ENCODE measurements around the gene CRYBG1.

Gene CRYBG1

DNA sequence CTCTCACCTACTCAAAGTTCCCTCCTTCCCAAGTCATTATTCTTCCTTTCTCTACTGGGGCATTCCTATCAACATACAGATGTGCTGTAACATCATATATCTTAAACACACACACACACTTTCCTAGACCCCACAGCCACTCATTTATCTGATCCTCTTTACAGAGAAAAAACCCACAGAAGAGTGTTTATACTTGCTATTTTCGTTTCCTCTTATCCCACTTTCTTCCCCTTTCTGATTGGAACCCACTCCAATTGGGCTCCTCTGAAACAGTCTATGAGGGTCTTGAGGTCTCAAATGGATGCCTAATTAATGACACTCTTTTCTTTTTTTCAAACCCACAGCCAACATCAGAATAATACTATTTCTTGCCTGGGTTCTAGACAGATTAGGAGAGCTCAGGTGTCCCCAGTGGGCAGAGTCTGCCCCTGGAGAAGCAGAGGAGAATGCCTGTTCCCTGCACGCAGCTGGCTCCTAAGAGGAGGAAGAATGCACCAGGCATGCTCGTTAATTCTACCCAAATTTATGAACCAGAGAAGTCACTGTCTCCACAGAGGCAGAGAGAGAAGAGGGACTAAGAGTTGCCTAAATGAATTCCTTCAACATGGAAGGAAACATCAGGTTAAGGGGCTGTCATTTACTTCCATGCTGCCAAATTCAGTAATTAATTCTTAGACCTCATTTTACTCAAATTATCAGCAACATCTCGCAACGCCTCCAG is 65.9 kb downstream of the CRYBG1 start:
- DNase-seq, result no peak

DNA sequence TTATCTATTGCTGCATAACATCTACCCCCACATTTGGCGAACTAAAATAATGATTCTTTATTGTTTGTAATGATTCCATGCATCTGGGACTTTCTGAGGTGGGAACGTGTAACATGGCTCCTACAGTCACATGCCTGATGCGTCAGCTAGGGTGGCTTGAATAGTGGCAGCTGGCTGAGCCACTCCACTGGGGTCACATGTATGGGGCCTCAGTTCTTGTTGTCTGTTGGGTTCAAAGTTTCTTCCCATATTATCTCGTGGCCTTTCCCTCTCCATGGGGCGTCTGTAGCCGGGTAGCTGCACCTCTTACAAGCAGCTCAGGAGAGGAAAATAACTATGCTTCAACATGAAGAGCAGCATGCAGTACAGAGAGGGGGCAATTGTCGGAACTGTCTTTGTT is 69.9 kb downstream of the CRYBG1 start:
- no peak for DNase-seq

DNA sequence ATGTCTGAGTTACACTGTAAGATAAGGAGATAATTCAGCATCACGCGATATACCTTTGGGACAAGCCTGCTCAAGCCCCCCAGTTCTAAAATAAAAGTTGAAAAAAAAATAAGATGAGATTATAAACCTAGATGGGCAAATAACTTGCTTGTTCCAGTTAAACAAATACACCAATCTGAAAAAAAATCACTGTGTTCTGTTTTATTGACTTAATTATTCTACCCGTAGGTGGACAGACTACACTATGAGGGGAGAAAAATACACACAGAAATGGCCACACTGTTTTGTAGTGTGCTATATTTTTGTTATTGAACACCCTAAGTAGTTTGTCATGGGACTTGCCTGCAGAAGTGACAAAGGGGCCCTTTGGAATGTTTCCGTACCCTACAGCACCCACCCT is 70.9 kb downstream of the CRYBG1 start:
- DNase-seq, result no peak

- no peak for DNase-seq
Observed at GRCh38 chr6:106431972-106432371, 71.5 kb downstream of the CRYBG1 start.

DNA sequence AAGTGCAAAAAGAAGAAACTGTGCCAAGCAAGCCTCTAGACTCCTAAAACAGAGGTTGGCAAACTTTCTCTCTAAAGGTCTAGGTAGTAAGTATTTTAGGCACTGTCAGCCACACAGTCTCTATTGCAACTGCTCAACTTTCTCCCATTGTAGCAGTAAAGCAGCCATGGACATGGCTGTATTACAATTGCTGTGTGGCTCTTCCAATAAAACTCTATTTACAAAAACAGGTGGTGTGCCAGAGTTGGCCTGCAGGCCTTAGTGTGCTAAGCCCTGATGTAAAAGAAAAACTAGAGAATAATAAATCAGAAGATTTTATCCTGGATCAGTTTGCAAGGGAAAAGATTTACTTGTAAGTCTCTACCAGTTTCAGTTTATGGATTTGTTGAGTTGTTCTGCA is 74.0 kb downstream of the CRYBG1 start:
- no peak for DNase-seq

DNA sequence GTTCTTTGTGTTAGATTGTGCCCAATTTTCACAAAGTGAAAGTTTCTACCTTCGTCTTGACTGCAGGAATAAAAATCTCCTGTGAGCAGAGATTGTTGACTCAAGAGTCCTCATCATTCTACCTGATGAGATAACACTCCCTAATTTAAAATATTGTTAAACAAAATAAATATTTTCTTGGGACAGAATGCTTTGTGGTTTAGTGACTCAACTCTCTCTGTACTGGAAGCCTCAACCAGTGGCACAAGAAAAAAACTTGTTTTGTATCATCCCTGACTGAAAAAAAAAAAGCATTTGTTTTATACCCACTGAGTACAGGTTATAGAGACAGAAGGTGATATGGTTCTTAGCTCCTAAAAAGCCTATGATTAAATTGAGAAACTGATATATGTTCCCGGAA is 78.9 kb downstream of the CRYBG1 start:
- DNase-seq, result no peak

DNA sequence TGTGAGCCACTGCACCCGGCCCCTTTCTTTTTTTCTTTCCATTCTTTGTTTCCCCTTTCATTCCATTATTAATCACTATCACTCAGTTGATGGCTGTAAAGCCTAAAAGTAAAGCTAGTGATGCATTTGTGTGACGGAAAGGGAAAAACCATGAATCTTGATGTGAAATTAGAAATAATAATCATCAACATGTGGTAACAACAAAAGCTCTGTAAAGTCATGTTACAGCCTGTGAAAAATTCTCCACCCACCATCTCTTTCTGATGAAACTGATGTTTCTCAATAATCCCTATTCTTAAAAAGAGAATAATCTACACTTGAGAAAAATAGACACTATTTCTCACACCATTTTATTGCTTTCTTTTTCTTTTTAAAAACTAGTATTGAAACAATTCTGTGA is 80.0 kb downstream of the CRYBG1 start:
- DNase-seq, result no peak

- no peak for DNase-seq
Observed at GRCh38 chr6:106442395-106442794, 81.9 kb downstream of the CRYBG1 start.

DNA sequence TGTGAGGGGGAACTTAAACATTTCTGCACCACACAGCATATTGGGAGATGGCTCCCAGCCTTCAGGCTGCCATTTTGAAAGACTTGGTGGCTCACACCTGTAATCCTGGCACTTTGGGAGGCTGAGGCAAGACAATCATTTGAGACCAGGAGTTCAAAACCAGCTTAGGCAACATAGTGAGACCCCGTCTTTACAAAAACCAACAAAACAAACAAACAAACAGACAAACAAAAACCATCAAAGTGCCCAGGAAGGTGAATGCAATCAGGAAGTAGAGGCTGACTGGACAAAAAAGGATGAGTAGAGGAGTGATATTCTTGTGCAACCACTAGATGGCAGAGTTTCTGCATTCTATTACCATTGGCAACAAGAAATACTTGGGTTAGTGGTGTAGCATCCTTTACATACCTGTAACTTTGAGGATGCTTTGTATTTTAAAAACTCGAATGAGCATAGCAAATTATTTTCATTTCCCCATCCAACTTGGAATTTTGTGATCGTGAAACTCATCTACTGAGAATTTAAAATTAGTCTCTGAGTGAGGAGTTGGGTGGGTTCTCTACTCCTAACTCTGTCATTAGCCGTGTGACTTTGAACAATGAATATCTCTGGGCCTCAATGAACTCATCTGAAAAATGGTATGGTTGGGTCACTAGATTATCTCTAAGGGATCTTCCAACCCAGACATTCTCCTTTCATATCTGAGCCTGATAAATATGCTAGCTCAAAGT is 84.4 kb downstream of the CRYBG1 start:
- peak; percentile 88 to 90 for DNase-seq

GRCh38 chr6:106445508-106445878 is 85.0 kb downstream of the CRYBG1 start:
- no peak for DNase-seq

DNA sequence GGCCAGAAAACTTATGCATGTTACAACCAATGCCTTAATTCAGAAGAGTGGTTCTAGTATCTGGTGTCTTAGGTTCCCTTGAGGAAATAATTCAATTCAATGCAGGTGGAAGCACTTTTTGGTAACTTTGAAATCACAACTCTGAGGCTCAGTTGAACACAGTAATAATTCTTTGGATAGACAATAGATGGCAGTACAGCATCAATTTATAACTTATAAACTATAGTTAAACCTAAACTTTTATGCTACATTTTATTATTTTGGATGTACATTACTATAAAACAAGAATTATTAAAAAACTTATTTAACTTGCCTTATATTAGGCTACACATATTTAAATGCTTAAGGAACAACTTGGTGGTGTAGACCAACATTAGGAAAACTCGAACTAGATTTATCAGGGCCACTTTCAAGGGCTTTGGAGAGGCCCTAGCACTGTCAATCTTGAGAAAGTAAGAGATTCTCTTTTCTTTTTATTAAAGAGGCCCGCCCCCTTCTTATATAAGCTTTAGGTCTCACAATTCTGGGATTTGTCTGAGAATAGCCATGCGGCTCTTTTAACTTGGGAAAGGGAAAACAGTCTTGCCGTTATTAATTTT is 85.9 kb downstream of the CRYBG1 start:
- DNase-seq, result peak; percentile 60 to 64

GRCh38 chr6:106446983-106447382 is 86.5 kb downstream of the CRYBG1 start:
- DNase-seq, result no peak

DNA sequence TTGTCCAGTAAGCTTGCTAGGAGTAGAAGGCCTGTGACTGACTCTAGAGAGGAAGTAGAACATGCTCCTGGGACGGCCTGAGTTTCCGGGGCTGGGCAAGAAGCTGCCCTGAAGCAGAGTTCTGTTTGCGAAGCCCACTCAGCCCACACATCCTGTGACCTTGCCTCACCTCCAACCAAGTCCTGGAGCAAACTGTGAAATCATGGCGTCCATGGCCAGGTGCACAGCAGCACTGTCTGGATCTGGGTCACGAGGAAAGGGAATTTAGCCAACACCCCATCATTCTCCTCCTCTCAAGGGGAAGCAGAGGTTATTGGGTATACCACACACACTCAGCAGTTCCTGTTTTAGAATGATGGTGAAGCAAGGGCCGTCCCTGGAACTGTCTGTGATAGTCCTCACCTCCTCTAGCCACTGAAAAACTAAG is 87.5 kb downstream of the CRYBG1 start:
- DNase-seq, result peak; percentile 97 to 98

DNA sequence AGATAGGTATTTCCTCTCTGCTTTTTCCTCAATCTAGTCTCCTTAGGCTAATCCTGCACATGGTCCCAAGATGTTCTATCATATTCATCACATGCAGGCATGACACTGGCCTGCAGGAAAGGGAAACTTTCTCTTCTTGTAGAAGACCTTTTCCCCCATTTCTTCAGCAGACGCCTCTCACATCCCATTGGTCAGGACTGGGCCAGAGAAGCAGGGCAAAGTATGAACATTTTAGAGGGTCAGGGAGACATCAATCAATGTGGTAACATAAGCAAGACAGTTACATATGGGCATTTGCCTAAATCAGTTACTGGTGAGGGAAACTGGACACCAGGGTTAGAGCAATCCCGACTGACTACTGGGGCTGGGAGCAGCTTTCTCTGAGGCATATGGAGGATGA is 90.1 kb downstream of the CRYBG1 start:
- DNase-seq, result no peak

DNA sequence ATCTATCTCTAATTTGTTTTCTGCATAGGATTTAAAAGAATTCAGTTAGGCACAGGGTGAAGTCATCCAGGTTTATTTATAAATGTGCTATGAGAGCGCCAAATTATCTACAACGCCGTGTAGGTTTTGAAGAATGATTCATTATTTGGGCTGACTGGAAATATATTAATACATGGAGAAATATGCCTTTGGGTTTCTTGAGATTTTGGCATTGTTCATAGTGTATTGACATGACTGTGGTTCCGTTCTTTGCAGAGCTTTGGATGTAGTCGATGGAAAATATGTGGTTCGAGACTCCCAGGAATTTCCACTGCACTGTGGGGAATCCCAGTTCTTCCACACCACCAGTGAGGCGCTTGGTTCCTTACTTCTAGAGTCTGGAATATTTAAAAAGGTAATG is 90.9 kb downstream of the CRYBG1 start:
- no peak for DNase-seq

- DNase-seq, result no peak
Observed at GRCh38 chr6:106452628-106453027, 92.1 kb downstream of the CRYBG1 start.

- DNase-seq, result no peak
Observed at GRCh38 chr6:106453756-106454367, 93.3 kb downstream of the CRYBG1 start.

- DNase-seq, result no peak
Observed at GRCh38 chr6:106456756-106457155, 96.2 kb downstream of the CRYBG1 start.

DNA sequence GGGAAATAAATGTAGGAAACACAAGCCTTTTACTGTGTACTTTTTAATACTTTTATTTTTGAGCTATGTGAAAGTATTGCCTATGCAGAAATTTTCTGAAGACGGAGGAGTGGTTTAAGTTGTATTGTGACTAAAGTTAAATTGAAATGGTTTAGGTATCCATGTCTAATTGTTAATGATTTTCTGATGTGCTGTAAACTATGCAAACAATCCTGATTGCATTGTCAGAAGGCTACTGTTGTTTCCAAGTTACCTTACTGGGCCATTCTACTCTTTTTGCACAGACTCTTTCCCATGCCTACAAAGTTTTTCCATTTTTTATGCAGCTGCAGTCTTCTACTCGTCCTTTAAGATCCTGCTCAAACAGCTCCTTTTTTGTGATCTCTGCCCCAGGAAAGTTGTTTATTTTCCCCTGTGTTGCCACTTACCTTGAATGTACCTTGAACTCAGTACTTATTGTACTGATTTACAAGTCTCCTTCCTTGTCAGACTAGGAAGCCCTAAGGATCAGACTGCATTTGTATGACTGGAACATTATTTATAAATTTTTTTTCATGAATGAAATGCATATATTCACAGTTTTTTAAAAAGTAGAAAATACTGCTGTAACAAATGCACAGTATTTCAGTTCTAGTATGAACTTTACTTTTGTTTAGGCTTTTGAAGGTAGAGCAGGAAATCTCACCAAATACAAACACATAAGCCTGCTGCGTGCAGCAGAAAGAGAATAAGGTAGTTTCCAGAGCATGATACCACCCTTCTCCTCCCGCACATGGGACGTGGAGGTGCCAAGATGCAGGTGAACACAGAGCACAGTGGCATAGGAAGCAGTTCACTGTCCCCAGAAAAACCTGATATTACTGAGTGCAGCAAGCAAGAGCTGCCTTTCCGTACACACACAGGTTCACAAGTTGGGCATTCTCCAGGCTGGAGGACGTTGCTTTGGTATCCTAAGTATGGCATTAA is 97.8 kb downstream of the CRYBG1 start:
- no peak for DNase-seq

GRCh38 chr6:106460481-106460880 is 100.0 kb downstream of the CRYBG1 start:
- no peak for DNase-seq

DNA sequence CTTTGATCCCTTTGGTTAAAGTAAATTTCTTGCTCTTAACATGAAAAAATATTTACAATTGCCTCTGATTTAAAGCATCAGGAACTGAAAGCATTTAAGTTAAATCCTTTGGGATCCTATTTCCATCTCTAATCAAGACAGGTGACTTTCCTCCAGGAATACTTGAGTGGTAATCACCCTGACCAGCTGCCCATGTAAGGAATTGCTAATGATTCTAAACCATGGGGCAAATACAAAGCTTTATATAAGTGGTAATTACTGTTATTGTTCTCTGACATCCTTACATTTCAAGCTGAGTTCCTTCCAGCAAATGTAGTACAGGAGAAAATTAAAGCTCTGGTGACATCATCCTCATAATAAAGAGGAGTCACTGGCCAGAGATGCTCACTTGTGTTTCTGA is 100.6 kb downstream of the CRYBG1 start:
- DNase-seq, result no peak

DNA sequence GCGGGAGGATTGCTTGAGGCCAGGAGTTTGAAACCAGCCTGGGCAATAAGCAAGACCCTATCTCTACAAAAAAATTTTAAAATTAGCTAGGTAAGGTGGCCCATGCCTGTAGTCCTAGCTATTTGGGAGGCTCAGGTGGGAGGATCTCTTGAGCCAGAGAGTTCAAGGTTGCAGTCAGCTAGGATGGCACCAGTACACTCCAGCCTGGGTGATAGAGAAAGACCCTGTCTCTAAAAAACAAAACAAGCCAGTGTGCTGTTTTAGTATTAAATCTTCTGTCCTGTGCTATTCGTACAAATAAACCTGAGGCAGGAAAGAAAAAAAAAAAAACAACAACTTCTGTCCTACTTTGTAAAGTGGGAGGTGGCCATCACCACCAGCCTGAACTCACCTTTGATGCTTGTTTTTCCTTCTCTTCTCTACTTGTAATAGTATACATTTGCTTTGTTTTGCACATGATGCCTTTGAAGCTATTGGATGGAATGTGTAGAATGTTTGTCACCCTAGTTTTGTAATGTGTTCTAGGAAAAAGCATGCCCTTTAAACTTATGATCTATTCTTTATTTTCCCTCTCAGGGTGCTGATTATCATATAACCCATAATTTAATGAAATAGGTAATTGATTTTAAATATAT is 102.5 kb downstream of the CRYBG1 start:
- DNase-seq, result no peak
